ENCODE data around the gene ZC3HAV1L. TPM values are rescaled to one million over a fixed set of nuclear protein-coding genes. Genes with fewer than 3 reads are reported as not detected.
"Not testable (repeated sequence)": the region's sequence is repeated elsewhere in the genome, so short reads cannot be mapped to it uniquely, and the experiment has no call there.

Gene ZC3HAV1L
- 1.4 TPM for total RNA-seq

GRCh38 chr7:139035586-139036353, at the start of gene ZC3HAV1L:
ZC3HAV1L (minus strand) TSS chr7:139036042; CDS start chr7:139036017, 25 bp downstream.
- Histone ChIP-seq H3K4me3 (ENCODE audit: low read length) (peak within 1 kb of the TSS; percentile 41), H3K27me3 (ENCODE audit: insufficient read depth, low read length) (no peaks in the 10 kb centered on the region), H3K4me1 (ENCODE audit: insufficient read depth, low read length) (peaks cover 18% of the 10 kb centered on the region), H3K9me3 (ENCODE audit: low read depth, low read length) (no peaks in the 10 kb centered on the region)

GRCh38 chr7:139084709-139085108, 48.9 kb upstream of the ZC3HAV1L start:
- H3K4me1 ChIP-seq (ENCODE audit: insufficient read depth, low read length) = peaks cover 54% of the 10 kb centered on the region
- no peaks in the 10 kb centered on the region for H3K27me3 ChIP-seq (ENCODE audit: insufficient read depth, low read length)
- H3K9me3 ChIP-seq (ENCODE audit: low read depth, low read length) = peaks cover 8% of the 10 kb centered on the region
- no peak overlapping the region for H3K4me3 ChIP-seq (ENCODE audit: low read length)

GRCh38 chr7:139081584-139081983, 45.7 kb upstream of the ZC3HAV1L start:
- Histone ChIP-seq H3K27me3 (ENCODE audit: insufficient read depth, low read length) (no peaks in the 10 kb centered on the region), H3K4me1 (ENCODE audit: insufficient read depth, low read length) (peaks cover 38% of the 10 kb centered on the region), H3K4me3 (ENCODE audit: low read length) (no peak overlapping the region), H3K9me3 (ENCODE audit: low read depth, low read length) (peaks cover 1% of the 10 kb centered on the region)

GRCh38 chr7:139080905-139081304, 45.1 kb upstream of the ZC3HAV1L start:
- H3K27me3 ChIP-seq (ENCODE audit: insufficient read depth, low read length) = no peaks in the 10 kb centered on the region
- no peaks in the 10 kb centered on the region for H3K9me3 ChIP-seq (ENCODE audit: low read depth, low read length)
- H3K4me3 ChIP-seq (ENCODE audit: low read length) = no peak overlapping the region
- H3K4me1 ChIP-seq (ENCODE audit: insufficient read depth, low read length) = peaks cover 32% of the 10 kb centered on the region

- Histone ChIP-seq H3K27me3 (ENCODE audit: insufficient read depth, low read length) (no peaks in the 10 kb centered on the region), H3K4me1 (ENCODE audit: insufficient read depth, low read length) (peaks cover 24% of the 10 kb centered on the region), H3K4me3 (ENCODE audit: low read length) (no peak overlapping the region), H3K9me3 (ENCODE audit: low read depth, low read length) (no peaks in the 10 kb centered on the region)
Observed at GRCh38 chr7:139079861-139080260, 44.0 kb upstream of the ZC3HAV1L start.

GRCh38 chr7:139078911-139079310, 43.1 kb upstream of the ZC3HAV1L start:
- Histone ChIP-seq H3K4me3 (ENCODE audit: low read length) (no peak overlapping the region), H3K4me1 (ENCODE audit: insufficient read depth, low read length) (peaks cover 21% of the 10 kb centered on the region), H3K27me3 (ENCODE audit: insufficient read depth, low read length) (no peaks in the 10 kb centered on the region), H3K9me3 (ENCODE audit: low read depth, low read length) (no peaks in the 10 kb centered on the region)

- no peaks in the 10 kb centered on the region for H3K27me3 ChIP-seq (ENCODE audit: insufficient read depth, low read length)
- H3K4me1 ChIP-seq (ENCODE audit: insufficient read depth, low read length) = peaks cover 26% of the 10 kb centered on the region
- H3K4me3 ChIP-seq (ENCODE audit: low read length) = no peak overlapping the region
- no peaks in the 10 kb centered on the region for H3K9me3 ChIP-seq (ENCODE audit: low read depth, low read length)
Observed at GRCh38 chr7:139078399-139078798, 42.6 kb upstream of the ZC3HAV1L start.

GRCh38 chr7:139077706-139078105, 41.9 kb upstream of the ZC3HAV1L start:
- not testable (repeated sequence) for H3K27me3 ChIP-seq (ENCODE audit: insufficient read depth, low read length); H3K4me3 ChIP-seq (ENCODE audit: low read length); H3K9me3 ChIP-seq (ENCODE audit: low read depth, low read length)
- peaks cover 32% of the 10 kb centered on the region for H3K4me1 ChIP-seq (ENCODE audit: insufficient read depth, low read length)

GRCh38 chr7:139075871-139076686, 40.2 kb upstream of the ZC3HAV1L start:
- Histone ChIP-seq H3K4me3 (ENCODE audit: low read length) (no peak overlapping the region), H3K9me3 (ENCODE audit: low read depth, low read length) (no peaks in the 10 kb centered on the region), H3K4me1 (ENCODE audit: insufficient read depth, low read length) (peaks cover 44% of the 10 kb centered on the region), H3K27me3 (ENCODE audit: insufficient read depth, low read length) (no peaks in the 10 kb centered on the region)

- Histone ChIP-seq H3K9me3 (ENCODE audit: low read depth, low read length) (no peaks in the 10 kb centered on the region), H3K27me3 (ENCODE audit: insufficient read depth, low read length) (no peaks in the 10 kb centered on the region), H3K4me3 (ENCODE audit: low read length) (no peak overlapping the region), H3K4me1 (ENCODE audit: insufficient read depth, low read length) (peaks cover 36% of the 10 kb centered on the region)
Observed at GRCh38 chr7:139075031-139075652, 39.3 kb upstream of the ZC3HAV1L start.

- H3K4me1 ChIP-seq (ENCODE audit: insufficient read depth, low read length) = peaks cover 32% of the 10 kb centered on the region
Observed at GRCh38 chr7:139072796-139073195, 37.0 kb upstream of the ZC3HAV1L start.

GRCh38 chr7:139071680-139072079, 35.8 kb upstream of the ZC3HAV1L start:
- no peaks in the 10 kb centered on the region for H3K9me3 ChIP-seq (ENCODE audit: low read depth, low read length)
- no peaks in the 10 kb centered on the region for H3K27me3 ChIP-seq (ENCODE audit: insufficient read depth, low read length)
- H3K4me1 ChIP-seq (ENCODE audit: insufficient read depth, low read length) = peaks cover 32% of the 10 kb centered on the region
- H3K4me3 ChIP-seq (ENCODE audit: low read length) = no peak overlapping the region

More at GRCh38 chr7:139072796-139073195, 37.0 kb upstream of the ZC3HAV1L start:
- no peak overlapping the region for H3K4me3 ChIP-seq (ENCODE audit: low read length)
- no peaks in the 10 kb centered on the region for H3K9me3 ChIP-seq (ENCODE audit: low read depth, low read length)
- no peaks in the 10 kb centered on the region for H3K27me3 ChIP-seq (ENCODE audit: insufficient read depth, low read length)

GRCh38 chr7:139068544-139069399, 32.9 kb upstream of the ZC3HAV1L start:
- no peaks in the 10 kb centered on the region for H3K27me3 ChIP-seq (ENCODE audit: insufficient read depth, low read length)
- H3K4me1 ChIP-seq (ENCODE audit: insufficient read depth, low read length) = peaks cover 27% of the 10 kb centered on the region
- no peak overlapping the region for H3K4me3 ChIP-seq (ENCODE audit: low read length)
- H3K9me3 ChIP-seq (ENCODE audit: low read depth, low read length) = no peaks in the 10 kb centered on the region

GRCh38 chr7:139066315-139066714, 30.5 kb upstream of the ZC3HAV1L start:
- H3K4me1 ChIP-seq (ENCODE audit: insufficient read depth, low read length) = peaks cover 4% of the 10 kb centered on the region
- H3K4me3 ChIP-seq (ENCODE audit: low read length) = no peak overlapping the region
- no peaks in the 10 kb centered on the region for H3K27me3 ChIP-seq (ENCODE audit: insufficient read depth, low read length)
- no peaks in the 10 kb centered on the region for H3K9me3 ChIP-seq (ENCODE audit: low read depth, low read length)
